ENCODE data around the gene ENTR1.

The ENTR1 gene

GRCh38 chr9:136438548-136439480 is 28.4 kb upstream of the ENTR1 start:
- DNase-seq = peak; percentile 61 to 72

- DNase-seq = no peak
Observed at GRCh38 chr9:136437839-136438547, 27.6 kb upstream of the ENTR1 start.

DNA sequence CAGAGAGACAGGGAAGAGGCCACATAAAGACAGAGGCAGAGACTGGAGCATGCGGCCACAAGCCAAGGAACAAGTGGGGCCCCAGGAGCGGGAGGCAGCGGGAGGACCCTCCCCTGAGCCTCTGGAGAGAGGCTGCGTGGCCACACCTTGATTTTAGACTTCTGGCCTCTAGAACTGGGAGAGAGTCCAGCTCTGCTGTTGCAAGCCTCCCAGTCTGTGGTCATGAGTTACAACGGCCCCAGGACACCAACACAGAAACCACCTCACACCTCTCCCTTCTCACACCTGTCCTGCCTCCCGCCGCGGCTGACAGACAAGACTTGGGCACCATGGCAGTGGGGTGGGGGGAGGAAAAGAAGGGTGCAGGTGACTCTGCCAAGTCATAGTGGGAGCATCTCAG is 27.0 kb upstream of the ENTR1 start:
- DNase-seq = no peak

DNA sequence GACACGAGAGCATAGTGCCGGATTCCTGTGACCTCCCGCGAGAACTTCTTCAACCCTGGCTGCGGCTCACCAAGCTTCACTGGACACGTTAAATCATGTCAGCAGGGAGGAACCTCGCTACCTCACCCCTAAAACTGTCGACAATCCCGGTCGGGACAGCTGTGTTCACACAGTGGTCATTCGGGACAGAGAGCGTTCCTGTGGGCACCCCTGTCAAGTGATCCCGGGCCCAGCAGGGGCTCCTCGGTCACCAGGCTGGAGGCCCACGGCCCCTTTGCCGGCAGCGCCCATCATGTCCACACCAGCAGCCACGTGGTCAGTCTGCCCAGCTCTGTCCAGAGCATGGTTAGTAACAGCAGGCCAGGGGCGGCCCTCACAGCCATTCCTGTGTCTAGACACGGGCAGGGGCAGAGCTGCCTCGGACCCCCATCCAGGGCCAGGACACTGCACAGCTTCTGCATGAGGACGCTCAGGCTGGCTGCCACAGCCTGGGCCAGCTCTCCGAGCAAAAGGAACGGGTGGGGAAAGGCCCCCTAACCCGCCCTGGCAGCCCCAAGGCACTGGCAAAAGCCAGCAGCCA is 25.7 kb upstream of the ENTR1 start:
- no peak for DNase-seq

- DNase-seq = no peak
Observed at GRCh38 chr9:136434580-136435169, 24.3 kb upstream of the ENTR1 start.

- no peak for DNase-seq
Observed at GRCh38 chr9:136433849-136434579, 23.6 kb upstream of the ENTR1 start.

GRCh38 chr9:136433043-136433715 is 22.8 kb upstream of the ENTR1 start:
- DNase-seq = no peak

DNA sequence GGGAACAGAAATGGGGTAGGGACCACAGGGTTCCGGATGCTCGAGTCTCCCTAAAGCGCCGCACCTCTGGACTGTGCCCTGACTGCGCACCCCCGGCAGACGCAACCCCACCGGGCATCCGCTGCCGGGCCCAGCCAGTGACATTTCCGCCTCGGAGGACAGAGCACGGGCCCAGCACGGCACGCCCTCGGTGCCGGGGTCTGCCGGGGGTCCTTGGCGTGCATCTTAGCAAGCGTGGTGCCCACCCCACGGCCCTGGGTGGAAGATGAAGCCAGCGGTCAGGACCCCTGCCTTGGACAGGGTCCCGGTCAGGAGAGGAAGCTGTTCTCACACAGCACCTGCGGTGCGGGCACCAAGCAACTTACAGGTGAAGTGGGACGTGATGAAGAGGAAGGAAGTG is 22.2 kb upstream of the ENTR1 start:
- no peak for DNase-seq

GRCh38 chr9:136431782-136432350 is 21.5 kb upstream of the ENTR1 start:
- no peak for DNase-seq

DNA sequence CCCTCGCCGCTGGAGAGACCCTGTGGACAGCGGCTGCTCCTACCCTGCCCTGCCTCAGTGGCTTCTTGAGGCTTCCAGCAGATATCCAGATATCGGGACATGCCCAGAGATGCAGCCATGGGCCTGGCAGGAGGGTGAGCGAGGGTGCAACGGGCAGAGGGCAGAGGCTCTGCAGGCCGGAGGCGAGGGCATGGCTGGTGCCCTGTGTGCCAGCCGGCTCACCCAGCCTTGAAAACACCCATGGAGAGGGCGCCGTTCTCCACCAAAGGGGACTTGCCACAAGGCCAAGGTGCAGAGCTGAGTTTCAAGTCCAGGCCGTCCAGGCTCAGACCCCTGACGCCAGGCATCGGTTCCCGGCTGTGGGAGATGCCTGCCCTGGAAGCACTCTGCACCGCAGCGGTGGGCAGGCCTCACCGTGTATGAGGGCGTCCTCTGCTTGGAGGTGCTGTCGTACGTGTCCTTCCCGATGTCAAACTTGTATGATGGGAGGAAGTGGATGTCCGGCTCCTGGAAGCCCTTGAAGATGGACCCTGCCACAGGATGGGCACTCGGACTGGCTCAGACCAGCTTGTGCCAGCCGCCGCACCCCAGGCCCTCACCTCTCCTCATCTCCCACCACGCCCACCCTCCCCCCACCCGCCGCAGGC is 20.3 kb upstream of the ENTR1 start:
- no peak for DNase-seq

DNA sequence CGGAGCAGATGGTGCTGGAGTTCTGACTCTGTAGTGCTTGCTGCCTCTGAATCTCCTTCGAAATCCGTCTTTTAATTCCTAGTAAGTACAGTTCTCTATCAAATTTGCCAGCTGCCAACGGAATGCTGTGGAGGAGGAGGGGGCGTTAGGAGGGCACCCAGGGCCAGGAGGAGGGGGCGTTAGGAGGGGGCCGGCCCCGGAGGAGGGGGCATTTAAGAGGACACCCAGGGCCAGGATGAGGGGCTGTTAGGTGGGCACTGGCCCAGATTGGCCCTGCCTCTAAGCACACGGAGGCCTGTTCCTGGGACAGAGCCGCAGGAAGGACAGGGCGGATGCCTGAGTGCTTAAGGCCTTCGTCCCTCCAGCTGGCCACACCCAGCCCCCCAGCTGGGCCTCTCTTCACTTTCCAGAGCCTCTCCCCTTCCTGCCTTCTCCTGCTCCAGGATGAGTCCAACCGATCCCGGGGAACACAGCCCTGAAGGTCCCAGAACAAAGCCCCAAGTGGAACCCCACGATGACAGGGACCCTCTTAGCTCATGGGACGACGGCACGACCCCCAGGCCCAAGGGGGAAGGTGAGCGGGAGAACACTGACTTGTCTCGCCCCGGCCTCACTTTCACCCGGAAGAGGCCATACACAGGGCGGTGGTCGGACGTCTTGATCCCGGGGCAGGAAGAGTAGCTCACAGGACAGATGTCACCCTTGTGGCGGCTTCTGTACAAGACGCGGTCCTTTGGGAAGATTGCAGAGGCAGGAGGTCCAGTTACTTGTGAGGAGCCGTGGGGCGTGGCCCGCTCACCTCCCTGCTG is 19.5 kb upstream of the ENTR1 start:
- no peak for DNase-seq

GRCh38 chr9:136429075-136429628 is 18.7 kb upstream of the ENTR1 start:
- no peak for DNase-seq

GRCh38 chr9:136426787-136427186 is 16.4 kb upstream of the ENTR1 start:
- DNase-seq = no peak

DNA sequence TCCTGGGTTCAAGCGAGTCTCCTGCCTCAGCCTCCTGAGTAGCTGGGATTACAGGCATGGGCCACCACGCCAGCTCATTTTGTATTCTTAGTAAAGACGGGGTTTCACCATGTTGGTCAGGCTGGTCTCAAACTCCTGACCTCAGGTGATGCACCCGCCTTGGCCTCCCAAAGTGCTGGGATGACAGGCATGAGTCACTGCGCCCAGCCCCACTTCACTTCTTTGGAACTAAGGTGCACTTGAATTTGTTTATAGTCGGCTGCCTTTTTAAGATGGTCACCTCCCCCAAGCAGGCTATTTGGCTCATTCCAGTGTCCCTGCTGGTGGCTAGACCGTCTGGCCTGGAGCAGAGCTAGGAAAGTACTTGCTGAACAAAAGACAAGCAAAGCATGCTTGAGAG is 15.0 kb upstream of the ENTR1 start:
- DNase-seq = peak; percentile 24 to 31

- DNase-seq = no peak
Observed at GRCh38 chr9:136424750-136425362, 14.4 kb upstream of the ENTR1 start.

DNA sequence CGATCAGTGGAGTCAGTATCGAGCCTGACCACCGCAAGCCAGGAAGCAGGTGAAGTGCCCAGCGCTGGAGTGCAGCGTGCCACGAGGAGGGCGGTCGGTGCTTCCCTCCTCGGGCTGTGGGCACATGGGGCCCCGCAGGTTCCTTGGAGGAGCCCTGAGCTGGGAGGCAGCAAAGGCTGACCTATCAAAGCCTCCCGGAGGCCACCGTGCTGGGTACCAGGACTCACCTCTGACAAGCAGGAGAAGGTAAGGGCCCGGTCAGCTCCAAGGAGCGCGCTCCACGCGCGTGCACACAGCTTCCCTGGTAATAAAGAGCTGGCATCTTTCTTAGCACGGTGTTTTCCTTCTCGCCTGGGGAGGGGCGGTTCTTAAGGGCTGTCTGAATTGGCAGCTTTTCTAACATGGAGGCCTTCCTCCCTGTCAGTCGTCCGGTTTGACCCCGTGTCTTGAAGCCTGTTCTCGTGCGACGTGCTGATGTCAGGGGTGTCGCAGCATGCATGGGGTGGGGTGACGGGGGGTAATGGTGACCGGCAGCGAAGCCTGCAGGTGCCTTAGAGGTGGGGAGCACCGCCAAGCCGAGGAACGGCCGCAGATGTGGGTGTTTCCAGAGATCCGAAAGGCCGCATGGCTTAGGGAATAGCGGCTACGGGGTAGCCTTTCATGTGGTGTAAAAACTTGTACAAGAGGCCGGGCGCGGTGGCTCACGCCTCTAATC is 13.2 kb upstream of the ENTR1 start:
- no peak for DNase-seq

DNA sequence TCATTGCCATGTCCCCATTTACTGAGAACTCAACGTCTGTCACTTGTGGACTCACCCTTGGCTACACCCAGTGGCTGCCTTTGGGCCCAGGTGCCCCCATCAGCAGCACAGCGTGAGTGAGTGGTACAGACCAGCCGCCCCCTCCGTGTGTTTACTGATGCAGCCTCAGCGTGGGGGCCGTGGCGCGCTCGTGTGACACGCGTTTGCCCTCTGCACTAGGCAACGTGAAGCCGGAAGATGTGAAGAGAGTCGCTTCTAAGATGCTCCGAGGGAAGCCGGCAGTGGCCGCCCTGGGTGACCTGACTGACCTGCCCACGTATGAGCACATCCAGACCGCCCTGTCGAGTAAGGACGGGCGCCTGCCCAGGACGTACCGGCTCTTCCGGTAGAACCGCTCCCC is 12.5 kb upstream of the ENTR1 start:
- DNase-seq = no peak

DNA sequence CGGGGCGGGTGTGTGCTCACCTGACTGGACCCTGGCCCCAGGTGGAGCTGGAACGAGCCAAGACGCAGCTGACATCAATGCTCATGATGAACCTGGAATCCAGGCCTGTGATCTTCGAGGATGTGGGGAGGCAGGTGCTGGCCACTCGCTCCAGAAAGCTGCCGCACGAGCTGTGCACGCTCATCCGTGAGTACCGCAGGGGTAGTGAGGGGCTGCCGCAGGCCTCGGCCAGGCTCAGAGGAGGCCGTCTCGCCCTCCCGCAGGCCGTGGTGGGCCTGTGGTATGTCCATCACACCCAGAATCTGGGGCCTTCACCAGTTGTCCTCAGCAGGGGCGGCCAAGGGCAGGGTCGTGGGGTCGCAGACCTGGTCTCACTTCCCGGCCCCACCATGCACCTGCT is 11.4 kb upstream of the ENTR1 start:
- DNase-seq = no peak

DNA sequence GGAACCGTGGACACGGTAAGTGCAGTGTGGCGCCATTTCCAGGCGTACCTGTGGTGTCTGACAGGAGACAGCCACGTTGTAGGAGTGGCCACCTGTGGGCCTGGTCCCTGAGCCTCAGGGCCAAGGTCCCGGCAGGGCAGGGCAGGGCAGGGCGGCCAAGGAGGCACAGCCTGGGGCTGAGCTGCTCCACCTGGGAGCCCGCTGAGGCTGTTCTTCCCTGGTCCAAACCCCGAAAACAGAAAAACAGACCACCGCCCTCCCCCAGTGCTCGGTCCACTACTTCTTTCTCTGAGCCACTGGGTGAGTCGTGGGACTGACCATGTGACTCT is 8.6 kb upstream of the ENTR1 start:
- no peak for DNase-seq
